ENCODE data around the gene MCC.
"Not testable (repeated sequence)": the region's sequence is repeated elsewhere in the genome, so short reads cannot be mapped to it uniquely, and the experiment has no call there.

MCC gene

DNA sequence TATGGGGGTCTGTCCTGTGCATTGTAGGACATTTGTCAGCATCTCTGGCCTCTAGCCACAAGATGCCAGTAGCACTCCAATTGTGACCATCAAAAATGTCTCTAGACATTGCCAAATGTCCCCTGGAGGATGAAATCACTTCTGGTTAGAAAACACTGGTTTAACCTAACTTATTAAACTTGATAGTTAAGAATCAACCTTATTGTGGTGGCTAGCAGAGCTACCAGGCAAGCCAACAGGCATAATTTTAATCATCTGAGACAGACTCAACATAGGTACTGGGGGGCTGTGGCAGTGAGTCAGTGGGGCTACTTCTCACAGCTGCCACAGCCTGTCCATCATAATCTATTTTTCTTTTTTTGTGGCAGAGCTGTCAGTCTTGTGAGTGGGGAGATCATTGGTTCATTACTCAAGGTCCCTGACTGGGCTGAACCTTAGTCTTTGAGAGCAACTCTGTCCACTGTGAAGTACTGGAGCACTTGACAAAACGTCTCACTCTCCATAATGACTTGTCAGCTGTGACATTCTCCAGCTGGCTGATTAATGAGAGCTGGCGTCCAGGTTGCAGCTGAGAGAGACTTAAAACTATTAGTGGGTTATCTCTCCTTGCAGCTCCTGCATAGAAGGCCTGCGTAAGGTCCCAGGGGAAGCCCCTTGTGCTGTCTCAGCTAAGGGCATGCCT, 403.7 kb downstream of the MCC start:
- no peak overlapping the region for H3K4me3 ChIP-seq (ENCODE audit: low read length)
- DNase-seq (ENCODE audit: low read depth): no peak
- TF ChIP-seq CTCF (conservative IDR thresholded peaks at IDR 0.05; ENCODE audit: low read depth, low read length): no peak

- DNase-seq (ENCODE audit: low read depth): no peak
- no peak overlapping the region for H3K4me3 ChIP-seq (ENCODE audit: low read length)
- no peak for TF ChIP-seq CTCF (conservative IDR thresholded peaks at IDR 0.05; ENCODE audit: low read depth, low read length)
These were observed 404.8 kb downstream of the MCC start for GRCh38 chr5:113083481-113083880.

DNA sequence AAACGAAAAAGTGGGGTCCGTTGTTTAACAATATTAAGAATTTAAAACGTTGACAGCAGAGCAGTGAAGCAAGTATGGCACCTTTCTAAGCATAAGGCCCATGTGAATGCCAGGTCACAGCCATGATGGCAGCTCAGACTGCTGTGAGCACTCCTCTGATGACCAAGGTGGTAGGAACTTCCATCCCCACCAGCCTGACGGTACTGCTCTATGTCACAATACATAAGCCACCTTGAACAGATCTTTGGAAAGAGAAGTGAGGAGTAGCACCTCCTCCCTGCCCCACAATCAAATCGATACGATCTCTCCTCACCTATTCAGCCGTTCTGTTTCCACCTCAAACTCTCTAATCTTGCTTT, 405.7 kb downstream of the MCC start:
- no peak for TF ChIP-seq CTCF (conservative IDR thresholded peaks at IDR 0.05; ENCODE audit: low read depth, low read length)
- DNase-seq (ENCODE audit: low read depth): no peak
- no peak overlapping the region for H3K4me3 ChIP-seq (ENCODE audit: low read length)

DNA sequence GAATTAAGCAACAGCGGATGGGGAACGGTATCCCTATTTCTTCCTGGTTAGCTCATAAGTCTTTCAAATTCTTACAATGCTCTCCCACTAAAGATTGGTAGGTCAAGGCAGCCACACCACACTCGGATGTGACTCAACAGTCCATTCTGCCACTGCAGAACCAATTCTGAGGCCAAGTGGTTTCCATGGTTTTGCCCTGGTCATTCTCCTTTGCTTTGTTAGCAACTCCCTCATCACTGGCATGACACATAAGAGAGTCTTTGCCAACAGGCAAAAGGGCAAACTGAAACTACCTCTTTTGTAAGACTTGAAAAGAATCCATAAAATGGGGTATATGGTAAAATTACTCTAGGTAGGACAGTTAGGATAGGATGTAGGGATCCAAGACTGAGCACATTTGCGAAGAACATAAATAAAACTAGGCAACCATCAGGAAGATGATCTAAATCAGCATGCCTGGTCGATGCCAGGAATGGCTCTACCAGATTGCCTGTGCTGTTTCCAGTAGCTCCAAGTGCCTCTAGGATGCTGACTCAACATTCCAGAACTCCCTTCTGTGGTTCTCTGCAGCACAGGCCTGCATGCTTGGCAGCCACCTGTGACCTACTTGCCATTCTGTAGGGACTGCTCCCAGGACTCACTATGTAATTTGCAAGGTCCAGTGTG, 406.2 kb downstream of the MCC start:
- TF ChIP-seq CTCF (conservative IDR thresholded peaks at IDR 0.05; ENCODE audit: low read depth, low read length): no peak
- no peak overlapping the region for H3K4me3 ChIP-seq (ENCODE audit: low read length)
- DNase-seq (ENCODE audit: low read depth): peak; percentile 42

GRCh38 chr5:113081091-113081839, 407.0 kb downstream of the MCC start:
- no peak for TF ChIP-seq CTCF (conservative IDR thresholded peaks at IDR 0.05; ENCODE audit: low read depth, low read length)
- DNase-seq (ENCODE audit: low read depth): peak; percentile 61
- no peak overlapping the region for H3K4me3 ChIP-seq (ENCODE audit: low read length)

- DNase-seq (ENCODE audit: low read depth); H3K4me3 ChIP-seq (ENCODE audit: low read length): not testable (repeated sequence)
These were observed 411.6 kb downstream of the MCC start for GRCh38 chr5:113076649-113077048.

DNA sequence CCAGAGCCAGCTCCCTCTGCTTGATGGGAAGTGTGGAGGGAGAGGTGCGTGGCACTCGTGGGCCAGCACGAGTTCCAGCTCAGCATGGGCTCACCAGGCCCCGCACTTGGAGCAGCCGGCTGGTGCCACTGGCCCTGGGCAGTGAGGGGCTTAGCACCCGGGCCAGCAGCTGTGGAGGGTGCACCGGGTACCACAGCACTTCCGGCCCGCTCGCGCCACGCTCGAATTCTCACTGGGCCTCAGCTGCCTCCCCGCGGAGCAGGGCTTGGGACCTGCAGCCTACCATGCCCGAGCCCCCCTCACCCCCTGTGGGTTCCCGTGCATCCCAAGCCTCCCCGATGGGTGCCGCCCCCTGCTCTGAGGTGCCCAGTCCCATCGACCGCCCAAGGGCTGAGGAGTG, 413.2 kb downstream of the MCC start:
- H3K4me3 ChIP-seq (ENCODE audit: low read length): no peak overlapping the region
- no peak for DNase-seq (ENCODE audit: low read depth)
- TF ChIP-seq CTCF (conservative IDR thresholded peaks at IDR 0.05; ENCODE audit: low read depth, low read length): no peak

DNA sequence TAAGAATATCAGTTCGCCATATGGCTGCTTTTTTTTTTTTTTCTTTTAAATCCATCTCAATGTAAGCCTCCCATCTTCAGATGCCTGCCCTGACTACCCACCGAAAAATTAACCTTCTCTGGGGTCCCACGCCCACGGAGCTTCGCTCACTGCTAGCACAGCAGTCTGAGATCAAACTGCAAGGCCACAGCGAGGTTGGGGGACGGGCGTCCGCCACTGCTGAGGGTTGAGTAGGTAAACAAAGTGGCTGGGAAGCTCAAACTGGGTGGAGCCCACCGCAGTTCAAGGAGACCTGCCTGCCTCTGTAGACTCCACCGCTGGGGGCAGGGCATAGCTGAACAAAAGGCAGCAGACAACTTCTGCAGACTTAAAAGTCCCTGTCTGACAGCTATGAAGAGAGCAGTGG, 414.6 kb downstream of the MCC start:
- DNase-seq (ENCODE audit: low read depth); H3K4me3 ChIP-seq (ENCODE audit: low read length): not testable (repeated sequence)
